DOHH2 (cell line): ENCODE data around the gene EZH1.

Experiments
- EZH2phosphoT487 ChIP-seq: fragments of 200-600 bp; sonication (generic); IDR thresholded peaks from 2 replicates; pipeline ENCODE4 v1.6.1; 2017; ENCODE audit warnings: borderline replicate concordance, mild to moderate bottlenecking, antibody characterized with exemption, low read length, moderate library complexity, mixed read lengths
- TF ChIP-seq, protein P1 (sequence below): fragments of 200-600 bp; sonication (generic); IDR thresholded peaks from one replicate; pipeline ENCODE4 v1.5.1; 2014; ENCODE audit warnings: antibody characterized with exemption, mild to moderate bottlenecking, low read depth, low read length; ENCODE audit not compliant: poor library complexity, severe bottlenecking

DNA sequence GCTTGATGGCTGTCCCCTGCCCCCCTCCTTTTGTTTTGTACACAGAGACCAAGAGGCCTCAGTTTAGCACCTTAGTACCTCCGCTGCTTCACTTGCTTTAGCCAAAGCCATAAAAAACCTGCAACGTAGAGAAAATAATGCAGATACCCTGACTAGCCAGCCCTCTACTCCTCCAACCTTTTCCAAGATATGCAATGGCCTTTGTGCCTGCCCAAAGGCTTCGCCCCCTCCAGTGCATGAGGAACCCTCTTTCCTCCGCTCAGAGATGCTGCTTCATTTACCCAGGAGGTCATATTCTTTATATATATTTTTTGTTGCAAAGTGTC is 45.5 kb downstream of the EZH1 start:
- TF ChIP-seq, protein P1, sequence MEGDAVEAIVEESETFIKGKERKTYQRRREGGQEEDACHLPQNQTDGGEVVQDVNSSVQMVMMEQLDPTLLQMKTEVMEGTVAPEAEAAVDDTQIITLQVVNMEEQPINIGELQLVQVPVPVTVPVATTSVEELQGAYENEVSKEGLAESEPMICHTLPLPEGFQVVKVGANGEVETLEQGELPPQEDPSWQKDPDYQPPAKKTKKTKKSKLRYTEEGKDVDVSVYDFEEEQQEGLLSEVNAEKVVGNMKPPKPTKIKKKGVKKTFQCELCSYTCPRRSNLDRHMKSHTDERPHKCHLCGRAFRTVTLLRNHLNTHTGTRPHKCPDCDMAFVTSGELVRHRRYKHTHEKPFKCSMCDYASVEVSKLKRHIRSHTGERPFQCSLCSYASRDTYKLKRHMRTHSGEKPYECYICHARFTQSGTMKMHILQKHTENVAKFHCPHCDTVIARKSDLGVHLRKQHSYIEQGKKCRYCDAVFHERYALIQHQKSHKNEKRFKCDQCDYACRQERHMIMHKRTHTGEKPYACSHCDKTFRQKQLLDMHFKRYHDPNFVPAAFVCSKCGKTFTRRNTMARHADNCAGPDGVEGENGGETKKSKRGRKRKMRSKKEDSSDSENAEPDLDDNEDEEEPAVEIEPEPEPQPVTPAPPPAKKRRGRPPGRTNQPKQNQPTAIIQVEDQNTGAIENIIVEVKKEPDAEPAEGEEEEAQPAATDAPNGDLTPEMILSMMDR, result no peak
- no peak for TF ChIP-seq EZH2phosphoT487
